DOHH2 (cell line): ENCODE results near the gene TBC1D2B.
A peak's percentile ranks its signal among the peaks of the same experiment; 100 is the strongest.

Experiments used
- H3F3A ChIP-seq: fragments of 200-600 bp; sonication (generic), shearing (Covaris generic); 2 replicates; pipeline ENCODE4 v1.6.0; 2016; ENCODE audit warnings: antibody characterized with exemption, mild to moderate bottlenecking; ENCODE audit not compliant: control insufficient read depth, insufficient read depth
- H3K27ac ChIP-seq: fragments of 200-600 bp; sonication (generic); 2 replicates; pipeline ENCODE4 v1.5.1; 2014; ENCODE audit warnings: low read depth, mild to moderate bottlenecking, low read length, moderate library complexity
- H3K27me3 ChIP-seq: fragments of 200-600 bp; sonication (generic); 2 replicates; pipeline ENCODE4 v1.6.1; 2014; ENCODE audit warnings: mild to moderate bottlenecking, low read length, mixed read lengths; ENCODE audit not compliant: control insufficient read depth
- H3K36me3 ChIP-seq: fragments of 200-600 bp; sonication (generic); 2 replicates; pipeline ENCODE4 v1.6.1; 2014; ENCODE audit warnings: mild to moderate bottlenecking, low read length, moderate library complexity, mixed read lengths; ENCODE audit not compliant: control insufficient read depth
- H3K4me1 ChIP-seq: fragments of 200-600 bp; sonication (generic); 2 replicates; pipeline ENCODE4 v1.6.1; 2014; ENCODE audit warnings: mild to moderate bottlenecking, low read length, mixed read lengths; ENCODE audit not compliant: control insufficient read depth
- H3K4me2 ChIP-seq: fragments of 200-600 bp; sonication (generic); 2 replicates; pipeline ENCODE4 v1.6.0; 2014; ENCODE audit warnings: mild to moderate bottlenecking, low read length, moderate library complexity
- H3K4me3 ChIP-seq: fragments of 200-600 bp; sonication (generic); 2 replicates; pipeline ENCODE4 v1.5.1; 2014; ENCODE audit warnings: mild to moderate bottlenecking, low read length, mixed read lengths
- H3K79me2 ChIP-seq: fragments of 200-600 bp; sonication (generic); 2 replicates; pipeline ENCODE4 v1.6.1; 2014; ENCODE audit warnings: mild to moderate bottlenecking, low read length, mixed read lengths; ENCODE audit not compliant: control insufficient read depth
- H3K9me2 ChIP-seq: fragments of 200-600 bp; sonication (generic); replicated peaks from 2 replicates; pipeline ENCODE4 v1.6.1; 2014; ENCODE audit warnings: mild to moderate bottlenecking, low read length, mixed read lengths; ENCODE audit not compliant: control insufficient read depth
- H3K9me3 ChIP-seq: fragments of 200-600 bp; sonication (generic); 2 replicates; pipeline ENCODE4 v1.6.1; 2014; ENCODE audit warnings: antibody characterized with exemption, low read length, mixed read lengths; ENCODE audit not compliant: control insufficient read depth, insufficient read depth
- H4K20me1 ChIP-seq: fragments of 200-600 bp; sonication (generic); 2 replicates; pipeline ENCODE4 v1.6.0; 2014; ENCODE audit warnings: low read depth, mild to moderate bottlenecking, antibody characterized with exemption, low read length, moderate library complexity; ENCODE audit not compliant: control insufficient read depth, insufficient read depth
- CTCF ChIP-seq: fragments of 200-600 bp; sonication (generic); IDR thresholded peaks from one replicate; pipeline ENCODE4 v1.5.1; 2014; ENCODE audit warnings: antibody characterized with exemption, mild to moderate bottlenecking, low read depth, low read length; ENCODE audit not compliant: poor library complexity, severe bottlenecking
- EZH2phosphoT487 ChIP-seq: fragments of 200-600 bp; sonication (generic); IDR thresholded peaks from 2 replicates; pipeline ENCODE4 v1.6.1; 2017; ENCODE audit warnings: borderline replicate concordance, mild to moderate bottlenecking, antibody characterized with exemption, low read length, moderate library complexity, mixed read lengths

Gene TBC1D2B

GRCh38 chr15:78110096-78110495 is 32.6 kb upstream of the TBC1D2B start:
- Histone ChIP-seq H3K9me3 (no peaks in the 10 kb centered on the region), H3K27me3 (no peaks in the 10 kb centered on the region), H3K36me3 (no peaks in the 10 kb centered on the region), H3K27ac (no peak overlapping the region), H4K20me1 (no peaks in the 10 kb centered on the region), H3K79me2 (no peaks in the 10 kb centered on the region), H3F3A (0 out of 2 replicates have a peak, but pooled peaks cover 2% of the 10 kb centered on the region), H3K4me3 (no peak overlapping the region), H3K4me2 (no peak overlapping the region), H3K9me2 (no peaks in the 10 kb centered on the region), H3K4me1 (peaks cover 16% of the 10 kb centered on the region)
- TF ChIP-seq EZH2phosphoT487 (no peak), CTCF (no peak)

GRCh38 chr15:78109156-78109555 is 31.6 kb upstream of the TBC1D2B start:
- H3K79me2 ChIP-seq: no peaks in the 10 kb centered on the region
- H4K20me1 ChIP-seq: no peaks in the 10 kb centered on the region
- no peaks in the 10 kb centered on the region for H3K36me3 ChIP-seq

DNA sequence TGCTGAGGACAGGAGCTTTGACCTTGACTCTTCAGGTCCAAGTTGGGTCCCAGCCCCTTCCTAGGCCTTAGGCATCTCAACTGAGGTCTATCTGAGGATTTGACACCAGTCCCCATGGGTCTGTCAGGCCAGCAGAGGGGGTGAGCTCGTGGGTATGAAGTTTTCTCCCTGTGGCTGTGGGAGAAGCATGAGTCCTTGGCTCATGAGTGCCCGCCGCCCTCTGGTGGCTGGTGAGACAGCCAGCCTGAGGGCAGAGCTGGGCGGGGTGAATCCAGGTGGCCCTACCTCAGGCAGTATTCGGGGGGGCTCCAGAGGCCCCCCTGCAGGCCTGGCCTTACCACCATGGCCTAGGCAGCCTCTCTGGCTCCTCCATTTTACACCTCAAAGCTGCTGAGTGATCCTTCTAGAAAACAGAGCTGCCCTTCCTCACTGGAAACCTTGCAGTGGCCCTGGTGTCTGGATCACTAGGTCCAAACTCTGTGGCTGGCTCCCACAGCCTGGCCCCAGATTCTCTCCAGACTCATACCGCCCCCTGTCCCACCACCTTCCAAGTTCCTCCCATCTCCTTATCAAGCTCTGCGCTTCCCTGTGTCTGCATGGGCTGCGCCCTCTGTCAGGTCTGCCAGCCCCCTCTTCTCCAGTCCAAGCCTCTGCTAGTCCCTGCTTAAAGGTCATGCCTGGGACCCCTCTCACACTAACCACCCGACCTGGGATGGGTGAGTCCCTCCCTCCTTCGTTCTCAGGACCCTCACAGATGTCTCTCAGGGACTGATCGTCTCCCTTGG is 31.0 kb upstream of the TBC1D2B start:
- Histone ChIP-seq H3K27me3 (no peaks in the 10 kb centered on the region), H3F3A (no peaks in the 10 kb centered on the region), H4K20me1 (no peaks in the 10 kb centered on the region), H3K9me3 (no peaks in the 10 kb centered on the region), H3K27ac (no peak overlapping the region), H3K36me3 (no peaks in the 10 kb centered on the region), H3K79me2 (no peaks in the 10 kb centered on the region), H3K4me3 (no peak overlapping the region), H3K4me2 (no peak overlapping the region), H3K4me1 (peaks cover 1% of the 10 kb centered on the region), H3K9me2 (no peaks in the 10 kb centered on the region)
- no peak for TF ChIP-seq EZH2phosphoT487
- peak; percentile 96 for TF ChIP-seq CTCF

More at GRCh38 chr15:78109156-78109555, 31.6 kb upstream of the TBC1D2B start:
- no peak overlapping the region for H3K4me2 ChIP-seq
- TF ChIP-seq CTCF (no peak), EZH2phosphoT487 (no peak)
- H3K27me3 ChIP-seq: no peaks in the 10 kb centered on the region
- H3K4me3 ChIP-seq: no peak overlapping the region
- H3K9me2 ChIP-seq: no peaks in the 10 kb centered on the region
- peaks cover 8% of the 10 kb centered on the region for H3K4me1 ChIP-seq
- no peak overlapping the region for H3K27ac ChIP-seq
- no peaks in the 10 kb centered on the region for H3K9me3 ChIP-seq
- no peaks in the 10 kb centered on the region for H3F3A ChIP-seq
